ENCODE results near the gene ARMC9.

DNA sequence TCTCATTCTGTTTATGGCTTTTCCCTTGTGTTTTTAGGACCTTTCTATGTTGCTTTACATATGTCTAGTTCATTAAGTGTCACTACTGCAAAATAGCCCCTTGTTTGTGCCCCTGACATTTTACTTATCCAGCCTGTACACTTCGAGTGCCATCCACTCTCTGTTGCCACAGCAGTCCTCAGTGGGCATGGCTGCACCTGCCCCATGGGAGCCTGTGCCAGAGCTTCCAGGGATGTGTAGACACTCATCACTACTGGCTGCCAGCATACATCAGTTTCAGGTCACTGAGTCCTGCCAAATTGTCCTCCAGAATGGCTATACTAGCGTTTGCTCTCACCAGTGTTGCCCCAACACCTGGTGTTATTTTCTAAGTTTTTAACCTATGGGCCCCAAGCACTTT, 80.4 kb downstream of the ARMC9 start:
- TF ChIP-seq POLR2A (IDR thresholded peaks at IDR 0.05), result no peak
- TF ChIP-seq, protein P1, sequence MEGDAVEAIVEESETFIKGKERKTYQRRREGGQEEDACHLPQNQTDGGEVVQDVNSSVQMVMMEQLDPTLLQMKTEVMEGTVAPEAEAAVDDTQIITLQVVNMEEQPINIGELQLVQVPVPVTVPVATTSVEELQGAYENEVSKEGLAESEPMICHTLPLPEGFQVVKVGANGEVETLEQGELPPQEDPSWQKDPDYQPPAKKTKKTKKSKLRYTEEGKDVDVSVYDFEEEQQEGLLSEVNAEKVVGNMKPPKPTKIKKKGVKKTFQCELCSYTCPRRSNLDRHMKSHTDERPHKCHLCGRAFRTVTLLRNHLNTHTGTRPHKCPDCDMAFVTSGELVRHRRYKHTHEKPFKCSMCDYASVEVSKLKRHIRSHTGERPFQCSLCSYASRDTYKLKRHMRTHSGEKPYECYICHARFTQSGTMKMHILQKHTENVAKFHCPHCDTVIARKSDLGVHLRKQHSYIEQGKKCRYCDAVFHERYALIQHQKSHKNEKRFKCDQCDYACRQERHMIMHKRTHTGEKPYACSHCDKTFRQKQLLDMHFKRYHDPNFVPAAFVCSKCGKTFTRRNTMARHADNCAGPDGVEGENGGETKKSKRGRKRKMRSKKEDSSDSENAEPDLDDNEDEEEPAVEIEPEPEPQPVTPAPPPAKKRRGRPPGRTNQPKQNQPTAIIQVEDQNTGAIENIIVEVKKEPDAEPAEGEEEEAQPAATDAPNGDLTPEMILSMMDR (IDR thresholded peaks at IDR 0.05), result no peak

Measured in body of pancreas (tissue), 4 donors.